Pancreas (tissue), 10 donors: ENCODE results near the gene FBXL2. TPM values are rescaled to one million over a fixed set of nuclear protein-coding genes. Genes with fewer than 3 reads are reported as not detected.

Experiments
- ATAC-seq, 4 donors: fragments of 200-7000 bp; cut with Tn5 transposase; one replicate each; pipeline versions ENCODE4 v1.8.0 to v1.9.1; 2020; ENCODE audit warnings: mild to moderate bottlenecking in 4 of 4, moderate library complexity in 4 of 4
- DNase-seq, 6 donors: peaks; one replicate each; pipeline ENCODE4 v3.0.0-alpha.2; 2020
- FAIRE-seq: peaks from 2 replicates; lab custom pipeline; 2012; peaks lifted over from hg19 to GRCh38; lab: Jason Lieb, UNC
- H3K27ac ChIP-seq, 4 donors: fragments of 200-600 bp; sonication (generic); 1 replicate in 3 of 4; 2 replicates in 1 of 4; pipeline versions ENCODE4 v1.5.0 to v1.8.0; 2020
- H3K27me3 ChIP-seq, 4 donors: fragments of 200-600 bp; one replicate each; pipeline ENCODE4 v1.8.0; 2021
- H3K36me3 ChIP-seq, 3 donors: fragments of 200-600 bp; sonication (generic) in 1 of 3; one replicate each; pipeline versions ENCODE4 v1.5.0 to v1.8.0; 2020 to 2021
- H3K4me1 ChIP-seq, 3 donors: fragments of 200-600 bp; one replicate each; pipeline ENCODE4 v1.8.0; 2021
- H3K4me3 ChIP-seq, 4 donors: fragments of 200-600 bp; sonication (generic) in 2 of 4; one replicate each; pipeline versions ENCODE4 v1.5.0 to v1.8.0; 2020 to 2021
- H3K9me3 ChIP-seq, 4 donors: fragments of 200-600 bp; one replicate each; pipeline ENCODE4 v1.8.0; 2021
- WGBS, 2 donors: extraction: QIAGEN DNeasy Blood & Tissue Kit; methylation state at CpG; one replicate each; pipeline ENCODE4 v1.1.7; 2013; 5-methylcytosine and 5-hydroxymethylcytosine counted together
- intact Hi-C, 3 donors: fragments of 100-400 bp; cut with DNase I; formaldehyde crosslinking; loops; one replicate each; pipeline versions ENCODE4 v1.11.1 to v1.14.2; 2022
- polyA plus RNA-seq, 2 donors: library from polyadenylated mRNA; stranded (reverse); fragments of 200-250 nt; gene quantifications; one replicate each; pipeline ENCODE4 v1.2.3, GENCODE V29; 2013
- total RNA-seq, 6 donors: library from RNA; stranded (reverse); fragmentation: NEBNext Ultra II Directional in 4 of 6; extraction: Animal tissue kit (Norgen Biotek cat#: 25700) in 4 of 6; gene quantifications; one replicate each; pipeline versions ENCODE4 v1.2.1 to v1.2.4, GENCODE V29; 2021 to 2023
- TF ChIP-seq, protein P1 (sequence below), 4 donors: fragments of 200-600 bp; sonication (generic) in 3 of 4; IDR thresholded peaks; one replicate each; pipeline versions ENCODE4 v1.5.0 to v1.8.0; 2021; ENCODE audit warnings: antibody characterized with exemption in 4 of 4
- donor health status: healthy with polysubstance abuse.
- donor health status: DM: no; HTN: no; CAD: no; lungs with moderate emphysema.
- donor health status: DM: no; HTN: no; CAD: no.
- donor health status: control.
- donor health status: control.
- donor health status: Bipolar disorder and iron deficiency.
- donor health status: DM: yes; HTN: yes; CAD: no.
- donor health status: DM: no; HTN: no; CAD: no.
- donor health status: DM: no; HTN: no; CAD: no.
- donor health status: DM: yes; HTN: yes; CAD: no.

Gene FBXL2
- total and polyA plus RNA-seq, 8 donors: 1.8 to 7.8 (median 2.9) TPM

DNA sequence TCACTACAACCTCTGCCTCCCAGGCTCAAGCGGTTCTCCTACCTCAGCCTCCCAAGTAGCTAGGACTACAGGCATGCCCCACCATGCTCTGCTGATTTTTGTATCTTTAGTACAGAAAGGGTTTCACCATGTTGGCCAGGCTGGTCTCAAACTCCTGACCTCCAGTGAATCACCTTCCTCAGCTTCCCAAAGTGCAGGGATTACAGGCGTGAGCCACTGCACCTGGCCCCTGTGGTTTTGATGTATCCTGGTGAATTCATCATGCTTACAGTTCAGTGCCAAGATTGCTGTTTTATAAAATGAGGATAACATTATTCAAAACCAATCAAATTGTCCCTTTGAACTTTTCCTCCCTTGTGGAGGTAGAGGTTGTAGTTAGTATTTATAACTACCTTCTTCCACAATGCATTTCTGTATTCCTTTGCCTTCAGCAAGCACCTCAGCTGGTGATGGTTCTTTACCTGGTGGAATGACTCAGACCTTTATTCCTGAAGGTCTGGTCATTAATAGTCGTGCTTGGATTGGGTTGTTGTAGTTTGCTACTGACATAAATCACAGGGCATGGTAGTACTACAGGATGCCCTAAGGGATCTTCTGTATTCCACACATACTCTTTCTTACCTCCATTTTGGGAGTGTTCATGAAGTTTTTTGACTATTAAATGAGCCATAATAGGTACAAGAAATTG lies 86.0 kb downstream of the FBXL2 start:
- DNase-seq: no peak
- TF ChIP-seq, protein P1, sequence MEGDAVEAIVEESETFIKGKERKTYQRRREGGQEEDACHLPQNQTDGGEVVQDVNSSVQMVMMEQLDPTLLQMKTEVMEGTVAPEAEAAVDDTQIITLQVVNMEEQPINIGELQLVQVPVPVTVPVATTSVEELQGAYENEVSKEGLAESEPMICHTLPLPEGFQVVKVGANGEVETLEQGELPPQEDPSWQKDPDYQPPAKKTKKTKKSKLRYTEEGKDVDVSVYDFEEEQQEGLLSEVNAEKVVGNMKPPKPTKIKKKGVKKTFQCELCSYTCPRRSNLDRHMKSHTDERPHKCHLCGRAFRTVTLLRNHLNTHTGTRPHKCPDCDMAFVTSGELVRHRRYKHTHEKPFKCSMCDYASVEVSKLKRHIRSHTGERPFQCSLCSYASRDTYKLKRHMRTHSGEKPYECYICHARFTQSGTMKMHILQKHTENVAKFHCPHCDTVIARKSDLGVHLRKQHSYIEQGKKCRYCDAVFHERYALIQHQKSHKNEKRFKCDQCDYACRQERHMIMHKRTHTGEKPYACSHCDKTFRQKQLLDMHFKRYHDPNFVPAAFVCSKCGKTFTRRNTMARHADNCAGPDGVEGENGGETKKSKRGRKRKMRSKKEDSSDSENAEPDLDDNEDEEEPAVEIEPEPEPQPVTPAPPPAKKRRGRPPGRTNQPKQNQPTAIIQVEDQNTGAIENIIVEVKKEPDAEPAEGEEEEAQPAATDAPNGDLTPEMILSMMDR (IDR thresholded peaks at IDR 0.05): no peak
- H3K27ac ChIP-seq: no peak overlapping the region
- H3K36me3 ChIP-seq: no peaks in the 10 kb centered on the region
- no peak for ATAC-seq
- FAIRE-seq: no peak
- no peaks in the 10 kb centered on the region for H3K27me3 ChIP-seq
- H3K9me3 ChIP-seq: no peaks in the 10 kb centered on the region
- H3K4me3 ChIP-seq: no peak overlapping the region
- WGBS, 2 donors: 72 to 86% methylated on average over 3 of the region's 3 CpGs
- peaks cover 0 to 5% (median 0%) of the 10 kb centered on the region in 3 donors for H3K4me1 ChIP-seq
- intact Hi-C loops: no loop called here

- FAIRE-seq (no peak), ATAC-seq (no peak), DNase-seq (no peak)
- Histone ChIP-seq H3K9me3 (no peaks in the 10 kb centered on the region), H3K4me3 (no peak overlapping the region), H3K36me3 (no peaks in the 10 kb centered on the region), H3K27ac (no peak overlapping the region), H3K4me1 (peaks cover 0 to 5% (median 0%) of the 10 kb centered on the region in 3 donors), H3K27me3 (no peaks in the 10 kb centered on the region)
- intact Hi-C loops: no loop called here
- TF ChIP-seq, protein P1 (IDR thresholded peaks at IDR 0.05): no peak
Observed at GRCh38 chr3:33364060-33364459, 86.8 kb downstream of the FBXL2 start.

GRCh38 chr3:33364531-33365128 lies 87.4 kb downstream of the FBXL2 start:
- H3K27ac ChIP-seq: no peak overlapping the region
- intact Hi-C loops: no loop called here
- TF ChIP-seq, protein P1 (IDR thresholded peaks at IDR 0.05): no peak
- H3K9me3 ChIP-seq: no peaks in the 10 kb centered on the region
- no peaks in the 10 kb centered on the region for H3K27me3 ChIP-seq
- WGBS, 2 donors: 77 to 82% methylated on average over 10 of the region's 10 CpGs
- FAIRE-seq: no peak
- no peak overlapping the region for H3K4me3 ChIP-seq
- no peak for DNase-seq
- H3K36me3 ChIP-seq: no peaks in the 10 kb centered on the region
- ATAC-seq: no peak
- H3K4me1 ChIP-seq: peaks cover 0 to 5% (median 0%) of the 10 kb centered on the region in 3 donors

GRCh38 chr3:33372218-33373081 lies 95.2 kb downstream of the FBXL2 start:
- 39 to 43% methylated on average over 14 of the region's 14 CpGs for WGBS, 2 donors
- intact Hi-C loops: loop anchor here in 2 of 3 donors (5.0 to 10.0 kb wide), 2 partner anchors 228 to 245 kb away; no protein-coding TSS in a partner anchor
- no peak overlapping the region for H3K4me3 ChIP-seq
- H3K27me3 ChIP-seq: no peaks in the 10 kb centered on the region
- TF ChIP-seq, protein P1 (IDR thresholded peaks at IDR 0.05): peak; percentile 55 to 83 (median 74)
- DNase-seq (peak in 1 of 6 donors; percentile 44), ATAC-seq (peak; percentile 70 to 95 (median 90)), FAIRE-seq (no peak)
- H3K36me3 ChIP-seq: no peaks in the 10 kb centered on the region
- no peak overlapping the region for H3K27ac ChIP-seq
- H3K4me1 ChIP-seq: peaks cover 0 to 4% (median 0%) of the 10 kb centered on the region in 3 donors
- H3K9me3 ChIP-seq: no peaks in the 10 kb centered on the region
